ENCODE results near the gene TMEM253.

GRCh38 chr14:21090940-21091663, 9.8 kb upstream of the TMEM253 start:
- TF ChIP-seq CTCF (IDR thresholded peaks at IDR 0.05) (no peak), POLR2A (IDR thresholded peaks at IDR 0.05) (no peak)

All from Peyer's patch (tissue), 4 donors.